Activated naive CD4-positive, alpha-beta T cell treated with anti-CD3 and anti-CD28 coated beads, Interleukin-2, amount 10 ng/mL, durations not matched to agents 5 hours and 36 hours (primary cell): ENCODE data around the gene CYP1A2. TPM values are rescaled to one million over a fixed set of nuclear protein-coding genes. Genes with fewer than 3 reads are reported as not detected.

ENCODE experiments used
- microRNA-seq: library from miRNA; unstranded; fragments of <30 nt; microRNA quantifications from one replicate; pipeline ENCODE4 v1.2.0, GENCODE V29; 2022; ENCODE audit warnings: borderline microRNAs expressed, borderline replicate concordance
- total RNA-seq, 2 experiments: library from RNA; stranded (reverse); gene quantifications; one replicate each; pipeline ENCODE4 v1.2.3, GENCODE V29; 2021

The CYP1A2 gene, protein sequence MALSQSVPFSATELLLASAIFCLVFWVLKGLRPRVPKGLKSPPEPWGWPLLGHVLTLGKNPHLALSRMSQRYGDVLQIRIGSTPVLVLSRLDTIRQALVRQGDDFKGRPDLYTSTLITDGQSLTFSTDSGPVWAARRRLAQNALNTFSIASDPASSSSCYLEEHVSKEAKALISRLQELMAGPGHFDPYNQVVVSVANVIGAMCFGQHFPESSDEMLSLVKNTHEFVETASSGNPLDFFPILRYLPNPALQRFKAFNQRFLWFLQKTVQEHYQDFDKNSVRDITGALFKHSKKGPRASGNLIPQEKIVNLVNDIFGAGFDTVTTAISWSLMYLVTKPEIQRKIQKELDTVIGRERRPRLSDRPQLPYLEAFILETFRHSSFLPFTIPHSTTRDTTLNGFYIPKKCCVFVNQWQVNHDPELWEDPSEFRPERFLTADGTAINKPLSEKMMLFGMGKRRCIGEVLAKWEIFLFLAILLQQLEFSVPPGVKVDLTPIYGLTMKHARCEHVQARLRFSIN
- total RNA-seq, result not detected

DNA sequence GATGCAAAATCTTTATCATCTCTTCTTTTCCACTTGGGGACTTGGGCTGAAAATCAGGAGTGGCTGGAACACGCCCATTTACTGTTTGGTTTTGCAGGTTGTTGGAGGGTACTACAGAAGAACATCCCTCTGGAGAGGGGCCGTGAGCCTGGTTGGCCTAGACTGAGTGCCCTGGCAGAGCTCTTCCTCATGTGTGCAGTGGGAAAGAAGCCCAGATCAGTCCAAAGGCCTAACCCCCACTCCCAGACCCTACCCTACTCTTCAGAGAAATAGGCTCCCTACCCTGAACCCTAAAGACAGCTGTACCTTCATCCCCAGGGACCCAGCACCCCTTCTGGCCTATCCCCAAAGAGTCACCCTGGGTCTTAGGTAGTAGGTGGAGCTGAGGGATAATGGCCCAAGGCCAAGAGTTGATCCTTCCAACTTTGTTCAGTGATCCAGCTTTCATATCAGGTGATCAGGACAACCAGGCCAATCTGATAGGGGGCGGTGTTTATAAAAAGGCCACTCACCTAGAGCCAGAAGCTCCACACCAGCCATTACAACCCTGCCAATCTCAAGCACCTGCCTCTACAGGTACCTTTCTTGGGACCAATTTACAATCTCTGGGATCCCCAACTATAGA lies at the start of gene CYP1A2:
Gene CYP1A2, plus strand, starts transcription at position 524 of the 625 bp plus-strand sequence. CDS start 894 bp downstream, outside the sequence.

DNA sequence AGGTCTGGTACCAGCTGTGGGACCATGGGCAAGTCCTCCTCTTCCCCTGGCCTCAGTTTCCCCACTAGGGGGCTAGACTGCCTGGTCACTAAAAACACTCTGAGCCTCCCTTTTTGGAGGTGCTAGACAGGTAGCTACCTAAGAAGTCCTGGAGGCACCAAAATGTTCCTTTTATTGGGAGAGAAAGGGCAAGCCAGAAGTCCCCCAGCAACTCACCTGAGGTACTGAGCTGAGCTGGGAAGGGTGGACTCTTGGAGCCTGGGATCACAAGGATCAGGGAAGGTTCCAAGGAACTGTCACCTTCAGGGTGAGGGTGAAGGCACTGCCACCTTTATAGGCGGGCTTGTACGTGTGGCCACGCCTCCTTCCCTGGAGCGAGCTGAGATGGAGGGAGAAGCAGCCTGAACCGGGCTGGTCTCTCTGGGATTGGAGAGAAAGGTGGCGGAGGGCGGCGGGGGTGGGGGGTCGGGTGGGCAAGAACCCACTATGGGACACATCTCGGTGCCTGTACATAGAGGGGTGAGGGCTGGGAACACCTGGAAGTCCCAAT lies 23.3 kb upstream of the CYP1A2 start, which contains the start of gene CYP1A1:
Gene CYP1A1, minus strand, starts transcription at position 304 of the 550 bp plus-strand sequence. CDS start 2,431 bp downstream, outside the sequence.

DNA sequence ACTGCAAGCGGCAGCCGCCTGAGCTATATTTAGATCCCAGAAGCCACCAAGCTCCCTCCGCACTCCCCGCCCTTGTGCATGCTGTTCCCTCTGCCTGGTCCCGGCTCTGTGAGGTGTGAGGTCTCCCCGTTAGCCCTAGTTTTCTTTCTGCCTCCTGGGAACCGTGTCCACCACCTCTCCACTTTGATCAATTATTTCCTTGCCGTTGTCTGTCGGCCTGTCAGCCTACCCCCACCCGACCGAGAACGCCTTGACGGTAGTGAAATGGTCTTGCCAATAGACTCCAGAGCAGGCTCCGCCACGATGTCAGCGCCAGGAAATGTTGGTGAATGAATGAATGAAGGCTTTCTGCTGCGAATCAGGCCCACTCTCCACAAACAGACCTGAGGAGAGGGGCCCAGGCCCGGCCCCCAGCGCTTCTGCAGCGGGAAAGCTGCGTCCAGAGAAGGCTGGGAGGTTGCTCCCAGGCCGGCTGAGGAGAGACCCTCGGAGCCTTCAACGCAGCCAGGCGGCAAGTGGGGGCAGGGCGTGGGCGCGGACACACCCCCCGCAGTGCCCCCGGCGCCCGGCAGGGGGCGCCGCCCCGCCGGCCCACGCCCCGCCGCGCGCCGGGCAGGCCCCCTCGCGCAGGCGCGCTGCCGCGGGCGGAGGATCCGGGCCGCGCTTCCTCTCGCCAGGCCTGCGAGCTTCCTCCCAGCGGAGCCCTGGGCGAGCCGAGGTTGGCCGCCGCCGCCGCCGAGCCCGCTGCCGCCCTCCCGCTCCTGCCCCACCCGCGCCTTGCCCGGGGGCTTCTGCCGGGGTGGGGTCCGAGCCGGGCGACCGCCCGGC lies 33.0 kb downstream of the CYP1A2 start, which contains the start of gene CSK:
Gene CSK, plus strand, starts transcription at position 650 of the 828 bp plus-strand sequence. CDS start 16,218 bp downstream, outside the sequence.

Small RNA genes lying within 50 kb of the gene (microRNA-seq; reads per million reads assigned to microRNA genes)
- not detected for gene MIR4513

Other genes starting within 250 kb of the CYP1A2 start
- gene ARID3B, start 207.6 kb upstream of the CYP1A2 start, total RNA-seq, result 10 to 100 TPM; 36.5 to 39.2 TPM
- 100 to 1,000 TPM; 122 to 125 TPM for gene CLK3, start 133.0 kb upstream of the CYP1A2 start, total RNA-seq
- gene EDC3, start 52.8 kb upstream of the CYP1A2 start, total RNA-seq, result 10 to 100 TPM; 37.0 to 38.7 TPM
- gene CYP1A1, start 23.3 kb upstream of the CYP1A2 start, total RNA-seq, result 1 to 10 TPM; 5.6 to 6.0 TPM
- 100 to 1,000 TPM; 313 to 324 TPM for gene CSK, start 33.2 kb downstream of the CYP1A2 start, total RNA-seq
- gene LMAN1L, start 64.0 kb downstream of the CYP1A2 start, total RNA-seq, result under 1 TPM; 0.38 to 0.67 TPM
- gene CPLX3, start 77.8 kb downstream of the CYP1A2 start, total RNA-seq, result under 1 TPM in 1 of 2 experiments, not detected in 1; 0.12 TPM
- 10 to 100 TPM; 67.0 to 71.4 TPM for gene ULK3, start 94.3 kb downstream of the CYP1A2 start, total RNA-seq
- 100 to 1,000 TPM; 106 to 111 TPM for gene SCAMP2, start 124.5 kb downstream of the CYP1A2 start, total RNA-seq
- gene MPI, start 141.2 kb downstream of the CYP1A2 start, total RNA-seq, result 10 to 100 TPM; 94.1 to 99.3 TPM
- gene FAM219B, start 158.0 kb downstream of the CYP1A2 start, total RNA-seq, result 10 to 100 TPM; 83.6 to 89.5 TPM
- gene COX5A, start 189.2 kb downstream of the CYP1A2 start, total RNA-seq, result 100 to 1,000 TPM; 209 to 216 TPM
- gene RPP25, start 207.9 kb downstream of the CYP1A2 start, total RNA-seq, result 1 to 10 TPM; 5.5 to 5.7 TPM
- gene SCAMP5, start 246.7 kb downstream of the CYP1A2 start, total RNA-seq, result under 1 TPM; 0.23 to 0.24 TPM